ENCODE data around the gene CACNG4. TPM values are rescaled to one million over a fixed set of nuclear protein-coding genes. Genes with fewer than 3 reads are reported as not detected.
"Not testable (repeated sequence)": the region's sequence is repeated elsewhere in the genome, so short reads cannot be mapped to it uniquely, and the experiment has no call there.

Gene CACNG4
- total RNA-seq, 8 experiments from 2014 or later, result 0.15 to 64.0 (median 32.7) TPM

DNA sequence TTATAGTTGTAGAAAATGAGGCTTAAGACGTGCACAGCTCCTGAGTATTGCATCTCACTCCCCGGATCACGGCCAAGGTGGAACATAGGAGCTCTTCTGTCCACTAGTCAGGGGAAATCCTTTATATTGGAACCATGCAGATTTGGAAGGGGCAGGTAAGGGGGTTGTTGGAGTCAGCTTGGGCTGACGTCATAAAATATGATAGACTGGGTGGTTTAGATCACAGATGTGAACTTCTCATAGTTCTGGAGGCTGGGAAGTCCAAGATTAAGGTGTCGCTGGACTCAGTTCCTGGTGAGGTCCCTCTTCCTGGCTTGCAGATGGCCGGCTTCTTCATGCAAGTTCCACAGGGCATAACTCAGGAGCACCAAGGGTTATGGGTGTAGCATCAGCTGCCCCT lies 5.6 kb downstream of the CACNG4 start:
- in situ Hi-C loops (cut with MboI; ENCODE audit: low pct_unique_long_range_greater_than_20kb in 2 of 9, low sequenced_read_pairs in 9 of 9, unreplicated experiment in 9 of 9), result no loop called here
- Histone ChIP-seq H3K4me3 (no peak overlapping the region), H3K4me1 (replicated peaks in 1 of 2) (peaks cover 16 to 17% of the 10 kb centered on the region in 2 donors)

DNA sequence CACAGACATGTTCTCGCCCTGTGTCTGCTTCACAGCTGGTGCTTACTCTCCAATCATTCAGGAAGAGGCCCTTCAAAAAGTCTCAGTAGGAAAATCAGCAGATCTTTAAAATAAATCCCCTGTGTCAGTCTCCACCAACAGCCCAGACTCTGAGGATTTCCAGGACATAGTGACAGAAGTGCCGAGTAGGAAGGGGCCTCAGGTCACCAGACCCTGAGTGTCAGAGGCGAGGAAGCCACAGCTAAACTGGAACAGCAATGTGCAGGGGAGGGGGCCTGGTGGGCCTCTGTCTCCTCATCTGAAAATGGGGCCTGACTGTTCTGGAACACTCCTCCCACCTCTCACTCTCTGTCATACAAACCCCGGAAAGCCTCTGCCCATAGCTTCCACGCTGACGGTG lies 6.3 kb downstream of the CACNG4 start:
- Histone ChIP-seq H3K27ac (no peak overlapping the region), H3K4me3 (no peak overlapping the region), H3K4me1 (replicated peaks in 1 of 2) (peaks cover 16 to 17% of the 10 kb centered on the region in 2 donors)
- 0 to 100% (median 53%) methylated on average over 1 to 3 of the region's 6 CpGs; no CpG with 5 or more reads in 4 of the 10 experiments for WGBS, 10 experiments
- in situ Hi-C loops (cut with MboI; ENCODE audit: low pct_unique_long_range_greater_than_20kb in 2 of 9, low sequenced_read_pairs in 9 of 9, unreplicated experiment in 9 of 9), result no loop called here
- ATAC-seq (replicated peaks in 6 of 8), result no peak

More for the DNA sequence above, 5.6 kb downstream of the CACNG4 start:
- 53 to 100% (median 88%) methylated on average over 1 to 4 of the region's 6 CpGs; no CpG with 5 or more reads in 5 of the 10 experiments for WGBS, 10 experiments
- no peak overlapping the region for H3K27ac ChIP-seq
- ATAC-seq (replicated peaks in 6 of 8), result no peak

GRCh38 chr17:66971264-66971663 lies 6.8 kb downstream of the CACNG4 start:
- 0 to 100% (median 90%) methylated on average over 1 to 4 of the region's 6 CpGs; no CpG with 5 or more reads in 4 of the 10 experiments for WGBS, 10 experiments
- no peak for ATAC-seq (replicated peaks in 6 of 8)
- H3K27ac ChIP-seq, result no peak overlapping the region
- H3K4me3 ChIP-seq, result no peak overlapping the region
- in situ Hi-C loops (cut with MboI; ENCODE audit: low pct_unique_long_range_greater_than_20kb in 2 of 9, low sequenced_read_pairs in 9 of 9, unreplicated experiment in 9 of 9), result no loop called here
- H3K4me1 ChIP-seq (replicated peaks in 1 of 2), result peaks cover 14 to 17% of the 10 kb centered on the region in 2 donors

DNA sequence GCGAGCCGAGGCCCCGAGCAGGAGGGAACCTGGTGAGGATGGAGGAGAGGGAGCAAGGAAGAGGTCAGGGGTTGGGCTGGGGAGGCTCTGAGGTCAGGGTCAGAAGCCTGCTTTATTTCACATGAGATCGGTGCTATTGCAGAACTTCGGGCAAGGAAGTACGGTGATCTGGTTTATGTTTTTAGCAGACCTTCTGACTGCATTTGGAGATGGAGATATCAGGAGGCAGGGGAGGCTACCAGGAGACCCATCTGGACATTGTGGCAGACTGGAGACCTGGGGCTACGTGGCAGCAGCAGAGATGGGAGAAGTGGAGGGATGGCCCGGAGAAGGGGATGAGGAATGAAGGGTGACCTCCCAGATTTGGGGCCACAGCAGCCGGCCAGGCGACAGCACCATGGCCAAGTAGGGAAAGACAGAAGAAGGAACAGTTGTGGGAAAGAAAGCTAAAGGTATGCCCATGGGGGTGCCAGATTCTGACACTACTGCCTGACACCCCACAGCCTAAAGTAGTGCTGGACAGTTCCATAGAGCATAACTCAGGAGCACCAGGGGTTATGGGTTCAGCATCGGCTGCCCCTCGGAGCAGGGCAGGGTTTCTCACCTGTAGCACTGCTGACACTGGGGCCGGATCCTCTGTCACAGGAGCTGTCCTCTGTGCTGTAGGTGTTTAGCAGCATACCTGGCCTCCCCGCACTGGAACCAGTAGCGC lies 7.4 kb downstream of the CACNG4 start:
- H3K4me1 ChIP-seq (replicated peaks in 1 of 2), result peaks cover 8 to 16% of the 10 kb centered on the region in 2 donors
- no peak for ATAC-seq (replicated peaks in 6 of 8)
- 0 to 100% (median 82%) methylated on average over 1 to 9 of the region's 15 CpGs; no CpG with 5 or more reads in 1 of the 10 experiments for WGBS, 10 experiments
- in situ Hi-C loops (cut with MboI; ENCODE audit: low pct_unique_long_range_greater_than_20kb in 2 of 9, low sequenced_read_pairs in 9 of 9, unreplicated experiment in 9 of 9), result no loop called here
- H3K27ac ChIP-seq, result no peak overlapping the region
- no peak overlapping the region for H3K4me3 ChIP-seq

- in situ Hi-C loops (cut with MboI; ENCODE audit: low pct_unique_long_range_greater_than_20kb in 2 of 9, low sequenced_read_pairs in 9 of 9, unreplicated experiment in 9 of 9); ATAC-seq (replicated peaks in 6 of 8); H3K27ac ChIP-seq; H3K4me3 ChIP-seq: not testable (repeated sequence)
- peaks cover 6 to 11% of the 10 kb centered on the region in 2 donors for H3K4me1 ChIP-seq (replicated peaks in 1 of 2)
- WGBS, 10 experiments, result 64 to 100% (median 81%) methylated on average over 1 to 6 of the region's 10 CpGs; no CpG with 5 or more reads in 6 of the 10 experiments
Observed at GRCh38 chr17:66972442-66972830, 7.9 kb downstream of the CACNG4 start.

- ATAC-seq (replicated peaks in 6 of 8), result no peak
- H3K27ac ChIP-seq, result no peak overlapping the region
- in situ Hi-C loops (cut with MboI; ENCODE audit: low pct_unique_long_range_greater_than_20kb in 2 of 9, low sequenced_read_pairs in 9 of 9, unreplicated experiment in 9 of 9), result no loop called here
- peaks cover 0 to 13% of the 10 kb centered on the region in 2 donors for H3K4me1 ChIP-seq (replicated peaks in 1 of 2)
- 33 to 100% (median 94%) methylated on average over 1 to 3 of the region's 3 CpGs; no CpG with 5 or more reads in 5 of the 10 experiments for WGBS, 10 experiments
- no peak overlapping the region for H3K4me3 ChIP-seq
Observed at GRCh38 chr17:66975188-66975587, 10.7 kb downstream of the CACNG4 start.

GRCh38 chr17:66975614-66976378 lies 11.3 kb downstream of the CACNG4 start:
- peak in 4 of 8 experiments; percentile 26 to 44 (median 34) for ATAC-seq (replicated peaks in 6 of 8)
- no peak overlapping the region for H3K27ac ChIP-seq
- no peak overlapping the region for H3K4me3 ChIP-seq
- in situ Hi-C loops (cut with MboI; ENCODE audit: low pct_unique_long_range_greater_than_20kb in 2 of 9, low sequenced_read_pairs in 9 of 9, unreplicated experiment in 9 of 9), result no loop called here
- 40 to 81% (median 79%) methylated on average over 1 to 7 of the region's 14 CpGs; no CpG with 5 or more reads in 7 of the 10 experiments for WGBS, 10 experiments
- H3K4me1 ChIP-seq (replicated peaks in 1 of 2), result peaks cover 0 to 16% of the 10 kb centered on the region in 2 donors

DNA sequence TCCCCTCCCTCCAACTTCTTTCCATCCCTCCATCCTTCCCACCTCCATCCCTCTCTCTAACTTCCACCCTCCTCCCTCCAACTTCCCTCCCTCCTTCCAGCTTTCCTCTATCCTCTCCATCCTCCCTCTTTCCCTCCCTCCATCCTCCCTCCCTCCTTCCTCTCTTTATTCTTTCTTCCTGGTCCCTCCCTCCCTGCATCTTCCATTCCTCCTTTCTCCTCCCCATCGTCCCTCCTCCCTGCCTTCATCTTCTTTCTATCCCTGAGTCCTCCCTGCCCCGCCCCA lies 11.8 kb downstream of the CACNG4 start:
- no peak for ATAC-seq (replicated peaks in 6 of 8)
- in situ Hi-C loops (cut with MboI; ENCODE audit: low pct_unique_long_range_greater_than_20kb in 2 of 9, low sequenced_read_pairs in 9 of 9, unreplicated experiment in 9 of 9), result no loop called here
- Histone ChIP-seq H3K4me3 (no peak overlapping the region), H3K27ac (peak overlapping the region in 1 of 2 donors; percentile 61), H3K4me1 (replicated peaks in 1 of 2) (peaks cover 0 to 16% of the 10 kb centered on the region in 2 donors)
- WGBS, 10 experiments, result no CpG with 5 or more reads among the region's 2 CpGs

DNA sequence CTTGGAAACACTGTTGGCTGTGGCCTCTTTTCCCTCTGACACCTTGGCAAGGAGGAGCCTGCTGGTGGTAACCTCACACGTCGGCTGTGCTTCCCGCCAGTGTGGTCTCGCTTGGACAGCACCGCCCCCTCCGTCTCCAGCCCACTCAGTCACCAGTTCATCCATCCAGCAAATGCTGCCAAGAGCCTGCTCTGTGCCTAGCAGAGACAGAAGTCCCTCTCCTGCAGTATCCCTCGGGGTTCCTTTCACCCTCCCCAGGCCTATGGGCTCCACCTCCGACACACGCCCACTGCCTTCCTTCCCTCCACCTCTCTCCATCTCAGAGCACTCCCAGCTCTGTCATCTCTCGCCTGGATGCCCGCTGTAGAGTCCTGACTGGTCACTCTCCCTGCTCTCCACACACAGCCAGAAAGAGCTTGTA lies 12.3 kb downstream of the CACNG4 start:
- ATAC-seq (replicated peaks in 6 of 8), result peak in 6 of 8 experiments; percentile 51 to 91 (median 82)
- peaks cover 0 to 16% of the 10 kb centered on the region in 2 donors for H3K4me1 ChIP-seq (replicated peaks in 1 of 2)
- no peak overlapping the region for H3K4me3 ChIP-seq
- in situ Hi-C loops (cut with MboI; ENCODE audit: low pct_unique_long_range_greater_than_20kb in 2 of 9, low sequenced_read_pairs in 9 of 9, unreplicated experiment in 9 of 9), result no loop called here
- H3K27ac ChIP-seq, result peak overlapping the region in 1 of 2 donors; percentile 61
- 0 to 100% (median 29%) methylated on average over 1 to 3 of the region's 11 CpGs; no CpG with 5 or more reads in 5 of the 10 experiments for WGBS, 10 experiments

GRCh38 chr17:66978514-66979061 lies 14.1 kb downstream of the CACNG4 start:
- Histone ChIP-seq H3K4me3 (no peak overlapping the region), H3K4me1 (replicated peaks in 1 of 2) (peaks cover 0 to 16% of the 10 kb centered on the region in 2 donors), H3K27ac (peak overlapping the region in 1 of 2 donors; percentile 10)
- no peak for ATAC-seq (replicated peaks in 6 of 8)
- WGBS, 10 experiments, result 21 to 81% (median 40%) methylated on average over 1 to 15 of the region's 19 CpGs; no CpG with 5 or more reads in 5 of the 10 experiments
- in situ Hi-C loops (cut with MboI; ENCODE audit: low pct_unique_long_range_greater_than_20kb in 2 of 9, low sequenced_read_pairs in 9 of 9, unreplicated experiment in 9 of 9), result no loop called here

DNA sequence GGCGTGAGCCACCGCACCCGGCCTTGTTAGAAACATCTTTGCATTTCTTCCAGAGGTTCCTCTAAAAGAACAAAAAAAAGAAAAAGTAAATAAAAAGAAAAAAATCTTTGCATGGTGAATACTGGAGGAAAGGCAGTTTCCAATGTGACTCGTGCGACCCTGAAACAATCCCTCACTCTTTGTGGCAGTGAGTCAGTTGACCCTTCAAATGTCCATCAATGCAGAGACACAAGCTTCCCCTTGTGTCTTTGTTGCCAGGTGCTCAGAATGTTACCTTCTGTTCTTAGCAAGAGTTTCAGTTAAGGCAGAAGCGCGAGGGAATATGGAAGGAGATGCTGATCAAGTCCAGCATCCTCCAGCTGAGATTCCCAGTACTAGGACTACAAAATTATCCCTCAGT lies 16.4 kb downstream of the CACNG4 start:
- Histone ChIP-seq H3K27ac (no peak overlapping the region), H3K4me1 (replicated peaks in 1 of 2) (peaks cover 0 to 16% of the 10 kb centered on the region in 2 donors), H3K4me3 (no peak overlapping the region)
- WGBS, 10 experiments, result 75 to 100% (median 89%) methylated on average over 2 to 7 of the region's 7 CpGs; no CpG with 5 or more reads in 1 of the 10 experiments
- peak in 1 of 8 experiments; percentile 16 for ATAC-seq (replicated peaks in 6 of 8)
- in situ Hi-C loops (cut with MboI; ENCODE audit: low pct_unique_long_range_greater_than_20kb in 2 of 9, low sequenced_read_pairs in 9 of 9, unreplicated experiment in 9 of 9), result no loop called here

DNA sequence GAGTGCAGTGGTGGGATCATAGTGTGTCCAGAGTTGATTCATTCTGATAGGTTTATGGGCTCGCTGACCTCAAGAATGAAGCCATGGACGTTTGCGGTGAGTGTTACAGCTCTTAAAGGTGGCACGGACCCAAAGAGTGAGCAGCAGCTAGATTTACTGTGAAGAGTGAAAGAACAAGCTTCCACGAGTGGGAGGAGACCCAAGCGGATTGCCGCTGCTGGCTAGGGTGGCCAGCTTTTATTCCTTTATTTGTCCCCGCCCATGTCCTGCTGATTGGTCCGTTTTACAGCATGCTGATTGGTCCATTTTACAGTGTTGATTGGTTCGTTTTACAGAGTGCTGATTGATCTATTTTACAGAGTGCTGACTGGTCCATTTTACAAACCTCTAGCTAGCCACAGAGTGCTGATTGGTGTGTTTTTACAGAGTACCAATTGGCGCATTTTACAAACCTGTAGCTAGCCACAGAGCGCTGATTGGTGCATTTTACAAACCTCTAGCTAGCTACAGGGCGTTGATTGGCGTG lies 17.5 kb downstream of the CACNG4 start:
- ATAC-seq (replicated peaks in 6 of 8), result peak in 2 of 8 experiments; percentile 24 to 61
- peaks cover 0 to 16% of the 10 kb centered on the region in 2 donors for H3K4me1 ChIP-seq (replicated peaks in 1 of 2)
- WGBS, 10 experiments, result 46 to 95% (median 76%) methylated on average over 3 to 11 of the region's 14 CpGs
- in situ Hi-C loops (cut with MboI; ENCODE audit: low pct_unique_long_range_greater_than_20kb in 2 of 9, low sequenced_read_pairs in 9 of 9, unreplicated experiment in 9 of 9), result no loop called here
- H3K27ac ChIP-seq, result no peak overlapping the region
- no peak overlapping the region for H3K4me3 ChIP-seq

Measured in motor neuron (in vitro differentiated cells).